ENCODE data around the gene SAMM50. TPM values are rescaled to one million over a fixed set of nuclear protein-coding genes. Genes with fewer than 3 reads are reported as not detected.

Gene SAMM50
- total RNA-seq, 1 donor from 2014 or later, result 45.5 TPM

- Histone ChIP-seq H3K36me3 (peaks cover 15% of the 10 kb centered on the region), H3K27ac (no peak overlapping the region), H3K79me2 (ENCODE audit: low read depth) (no peaks in the 10 kb centered on the region), H4K20me1 (ENCODE audit: low read depth) (no peaks in the 10 kb centered on the region), H3K27me3 (no peaks in the 10 kb centered on the region), H3K4me1 (no peaks in the 10 kb centered on the region), H3K4me2 (no peak overlapping the region), H3K9me3 (ENCODE audit: low read depth) (no peaks in the 10 kb centered on the region), H2AFZ (replicated peaks) (no peak overlapping the region), H3F3A (ENCODE audit: low read depth) (no peaks in the 10 kb centered on the region), H3K4me3 (no peak overlapping the region), H3K9ac (no peak overlapping the region)
- TF ChIP-seq EZH2phosphoT487 (IDR thresholded peaks at IDR 0.05), result no peak
- TF ChIP-seq, protein P1, sequence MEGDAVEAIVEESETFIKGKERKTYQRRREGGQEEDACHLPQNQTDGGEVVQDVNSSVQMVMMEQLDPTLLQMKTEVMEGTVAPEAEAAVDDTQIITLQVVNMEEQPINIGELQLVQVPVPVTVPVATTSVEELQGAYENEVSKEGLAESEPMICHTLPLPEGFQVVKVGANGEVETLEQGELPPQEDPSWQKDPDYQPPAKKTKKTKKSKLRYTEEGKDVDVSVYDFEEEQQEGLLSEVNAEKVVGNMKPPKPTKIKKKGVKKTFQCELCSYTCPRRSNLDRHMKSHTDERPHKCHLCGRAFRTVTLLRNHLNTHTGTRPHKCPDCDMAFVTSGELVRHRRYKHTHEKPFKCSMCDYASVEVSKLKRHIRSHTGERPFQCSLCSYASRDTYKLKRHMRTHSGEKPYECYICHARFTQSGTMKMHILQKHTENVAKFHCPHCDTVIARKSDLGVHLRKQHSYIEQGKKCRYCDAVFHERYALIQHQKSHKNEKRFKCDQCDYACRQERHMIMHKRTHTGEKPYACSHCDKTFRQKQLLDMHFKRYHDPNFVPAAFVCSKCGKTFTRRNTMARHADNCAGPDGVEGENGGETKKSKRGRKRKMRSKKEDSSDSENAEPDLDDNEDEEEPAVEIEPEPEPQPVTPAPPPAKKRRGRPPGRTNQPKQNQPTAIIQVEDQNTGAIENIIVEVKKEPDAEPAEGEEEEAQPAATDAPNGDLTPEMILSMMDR (IDR thresholded peaks at IDR 0.05), result no peak
- no peak for TF ChIP-seq EZH2 (IDR thresholded peaks at IDR 0.05)
- Mint-ChIP-seq H3K36me3 (peaks cover under 1% of the 10 kb centered on the region), H3K4me1 (peaks cover 17% of the 10 kb centered on the region), H3K27me3 (ENCODE audit: insufficient read depth, low read depth) (peaks cover 3% of the 10 kb centered on the region), H3K9me3 (no peaks in the 10 kb centered on the region), H3K4me3 (no peak overlapping the region), H3K27ac (no peak overlapping the region)
- DNase-seq (ENCODE audit: low spot score), result no peak
These were observed 30.3 kb downstream of the SAMM50 start for GRCh38 chr22:43985532-43985931.

DNA sequence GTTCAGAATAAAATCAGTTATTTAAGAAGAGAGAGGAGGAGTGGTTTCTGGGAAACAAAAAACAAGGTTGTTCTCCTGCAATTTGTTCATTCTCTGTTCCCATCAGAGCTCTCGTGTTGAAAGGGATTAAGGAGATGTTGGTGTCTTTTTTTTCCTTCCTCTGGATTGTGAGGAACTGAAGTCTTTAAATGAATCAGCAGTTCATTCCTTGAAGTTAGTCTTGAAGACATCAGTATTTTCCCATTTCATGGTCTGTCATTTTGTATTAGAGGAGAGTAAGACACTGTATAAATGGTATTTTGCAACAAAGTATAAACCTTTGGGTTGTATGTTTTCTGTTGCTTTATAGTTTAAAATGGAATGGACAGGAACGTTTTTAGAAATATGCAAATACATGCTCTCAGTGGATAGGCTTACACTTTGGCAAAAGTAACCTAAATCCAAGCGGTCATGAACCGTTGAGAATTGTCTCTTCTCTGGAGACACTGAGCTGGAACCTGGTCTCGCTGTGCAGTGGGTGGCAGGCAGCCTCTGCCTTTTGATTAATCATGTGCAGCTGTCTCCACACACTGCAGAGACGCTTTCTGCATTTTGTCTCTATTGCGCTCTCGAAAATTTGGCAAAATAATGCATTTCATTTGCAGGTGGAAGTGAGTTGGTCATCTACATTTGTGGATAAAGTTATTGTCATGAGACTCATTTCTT is 33.0 kb downstream of the SAMM50 start:
- no peaks in the 10 kb centered on the region for H3K79me2 ChIP-seq (ENCODE audit: low read depth)
- no peak overlapping the region for H3K4me2 ChIP-seq
- TF ChIP-seq, protein P1 (IDR thresholded peaks at IDR 0.05), result no peak
- TF ChIP-seq EZH2 (IDR thresholded peaks at IDR 0.05) (no peak), EZH2phosphoT487 (IDR thresholded peaks at IDR 0.05) (no peak)
- H3K4me3 Mint-ChIP-seq, result no peak overlapping the region
- H3K27ac Mint-ChIP-seq, result no peak overlapping the region
- H3K27ac ChIP-seq, result no peak overlapping the region
- H3K4me1 ChIP-seq, result no peaks in the 10 kb centered on the region
- peaks cover 5% of the 10 kb centered on the region for H3K36me3 ChIP-seq
- DNase-seq (ENCODE audit: low spot score), result no peak
- H3K4me3 ChIP-seq, result no peak overlapping the region
- no peaks in the 10 kb centered on the region for H3F3A ChIP-seq (ENCODE audit: low read depth)
- no peaks in the 10 kb centered on the region for H3K9me3 Mint-ChIP-seq
- no peak overlapping the region for H3K9ac ChIP-seq
- no peaks in the 10 kb centered on the region for H3K27me3 ChIP-seq
- H3K27me3 Mint-ChIP-seq (ENCODE audit: insufficient read depth, low read depth), result peaks cover 3% of the 10 kb centered on the region
- H4K20me1 ChIP-seq (ENCODE audit: low read depth), result no peaks in the 10 kb centered on the region
- H3K9me3 ChIP-seq (ENCODE audit: low read depth), result no peaks in the 10 kb centered on the region
- peaks cover 20% of the 10 kb centered on the region for H3K4me1 Mint-ChIP-seq
- no peaks in the 10 kb centered on the region for H3K36me3 Mint-ChIP-seq
- H2AFZ ChIP-seq (replicated peaks), result no peak overlapping the region

DNA sequence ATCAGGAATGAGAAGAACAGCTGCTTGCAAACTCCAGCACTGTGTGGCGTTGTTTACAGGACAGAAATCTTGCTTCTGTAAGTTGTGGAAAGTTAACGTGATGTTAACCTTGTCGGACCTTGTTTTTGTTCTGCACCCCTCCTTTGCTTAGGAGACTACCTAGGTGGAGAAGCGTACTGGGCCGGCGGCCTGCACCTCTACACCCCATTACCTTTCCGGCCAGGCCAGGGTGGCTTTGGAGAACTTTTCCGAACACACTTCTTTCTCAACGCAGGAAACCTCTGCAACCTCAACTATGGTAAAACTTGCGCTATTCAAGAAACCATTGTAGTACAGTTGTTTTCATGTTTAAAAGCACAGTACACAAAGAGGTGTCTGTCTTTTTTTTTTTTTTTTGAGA is 33.7 kb downstream of the SAMM50 start:
- peaks cover 2% of the 10 kb centered on the region for H3K36me3 Mint-ChIP-seq
- no peak overlapping the region for H3K4me2 ChIP-seq
- H3K36me3 ChIP-seq, result peaks cover 5% of the 10 kb centered on the region
- no peaks in the 10 kb centered on the region for H3K9me3 ChIP-seq (ENCODE audit: low read depth)
- H3K27me3 Mint-ChIP-seq (ENCODE audit: insufficient read depth, low read depth), result peaks cover 3% of the 10 kb centered on the region
- H3K79me2 ChIP-seq (ENCODE audit: low read depth), result no peaks in the 10 kb centered on the region
- no peaks in the 10 kb centered on the region for H3K9me3 Mint-ChIP-seq
- no peaks in the 10 kb centered on the region for H3F3A ChIP-seq (ENCODE audit: low read depth)
- no peak overlapping the region for H3K27ac Mint-ChIP-seq
- no peaks in the 10 kb centered on the region for H3K27me3 ChIP-seq
- no peak overlapping the region for H3K4me3 ChIP-seq
- H3K4me3 Mint-ChIP-seq, result no peak overlapping the region
- peaks cover 19% of the 10 kb centered on the region for H3K4me1 Mint-ChIP-seq
- TF ChIP-seq, protein P1 (IDR thresholded peaks at IDR 0.05), result no peak
- TF ChIP-seq EZH2phosphoT487 (IDR thresholded peaks at IDR 0.05), result no peak
- no peak for TF ChIP-seq EZH2 (IDR thresholded peaks at IDR 0.05)
- H3K4me1 ChIP-seq, result no peaks in the 10 kb centered on the region
- H2AFZ ChIP-seq (replicated peaks), result no peak overlapping the region
- no peak overlapping the region for H3K9ac ChIP-seq
- no peak overlapping the region for H3K27ac ChIP-seq
- no peak for DNase-seq (ENCODE audit: low spot score)
- peaks cover 4% of the 10 kb centered on the region for H4K20me1 ChIP-seq (ENCODE audit: low read depth)
